HG02938 (cell line): Measurements from ENCODE around the gene C14orf93.
A peak's percentile ranks its signal among the peaks of the same experiment; 100 is the strongest.

Experiments
- ATAC-seq: cut with Tn5 transposase; IDR thresholded peaks from one replicate; pipeline ENCODE4 v1.9.1; 2021; ENCODE audit warnings: mild to moderate bottlenecking, moderate library complexity; ENCODE audit not compliant: unreplicated experiment

C14orf93 gene

DNA sequence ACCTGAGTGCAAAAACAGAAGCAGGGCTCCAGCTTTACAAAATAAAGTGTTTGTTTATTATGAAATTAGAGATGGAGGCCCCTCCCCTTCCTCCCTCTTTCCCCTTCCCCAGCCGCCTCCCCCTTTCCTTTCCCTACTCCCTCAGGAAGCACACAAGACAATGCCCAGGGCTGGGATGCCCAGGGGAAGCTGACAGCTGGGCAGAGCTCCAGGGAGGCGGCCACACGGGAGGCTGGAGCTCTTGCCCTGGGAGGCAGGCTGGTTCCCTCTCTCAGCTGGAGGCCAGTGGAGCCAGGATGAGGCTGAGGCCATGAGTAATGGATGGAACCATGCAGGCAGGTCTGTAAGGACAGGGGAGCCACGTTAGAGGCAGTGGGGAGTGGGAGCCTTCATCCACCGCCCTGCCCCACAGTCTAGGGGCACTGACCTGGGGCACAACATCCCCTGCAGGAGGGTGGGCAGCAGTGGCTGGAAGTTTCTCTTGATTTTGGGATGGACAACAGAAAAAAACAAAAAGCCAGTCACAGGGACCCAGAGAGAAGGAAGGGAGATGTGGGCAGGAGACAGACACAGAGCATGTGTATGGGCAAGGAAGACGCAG, 37.2 kb upstream of the C14orf93 start:
- ATAC-seq, result no peak

DNA sequence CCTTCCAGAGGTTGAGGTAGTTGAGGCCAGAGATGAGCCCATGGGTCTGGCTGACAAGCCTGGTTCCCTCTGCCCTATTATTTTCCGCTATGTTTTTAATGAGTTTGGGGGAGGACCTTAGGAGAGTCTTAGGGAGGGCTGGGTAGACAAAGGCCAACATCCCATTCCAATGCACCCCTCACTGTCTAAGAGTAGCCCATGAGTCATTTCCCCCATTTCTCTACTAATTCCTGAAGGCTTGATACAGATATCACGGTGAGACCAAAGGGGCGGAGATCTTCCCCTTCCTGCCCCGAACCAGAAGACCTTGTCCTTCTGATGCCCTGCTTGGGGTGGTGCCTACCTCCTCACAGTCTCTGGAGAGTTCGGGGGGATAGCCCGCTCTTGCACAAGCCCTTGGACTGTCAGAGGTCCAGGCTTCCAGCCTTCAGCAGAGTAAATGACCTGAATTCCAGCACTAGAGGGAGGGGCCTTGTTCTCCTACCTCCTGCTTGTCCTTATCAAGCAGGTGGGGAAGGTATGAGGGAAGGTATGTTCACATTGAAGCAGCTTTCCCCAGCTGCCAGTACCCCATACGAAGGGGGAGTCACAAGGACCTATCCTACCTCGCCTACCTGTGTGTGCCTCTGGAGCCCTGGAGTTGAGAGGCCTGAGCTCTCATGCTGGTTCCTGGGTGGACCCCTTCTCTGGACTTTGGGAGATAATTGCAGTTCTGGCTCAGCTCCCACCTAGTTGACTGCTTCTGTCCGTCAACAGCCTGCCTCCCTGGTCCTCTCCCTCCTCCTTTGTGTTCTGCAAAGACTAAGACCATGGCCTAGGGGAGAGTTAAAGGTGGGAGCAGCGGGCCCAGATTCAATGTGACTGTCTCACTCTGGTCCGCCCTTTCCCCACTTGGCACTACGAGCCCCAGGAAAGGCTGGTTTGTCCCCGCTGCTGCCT, 35.7 kb upstream of the C14orf93 start:
- no peak for ATAC-seq

DNA sequence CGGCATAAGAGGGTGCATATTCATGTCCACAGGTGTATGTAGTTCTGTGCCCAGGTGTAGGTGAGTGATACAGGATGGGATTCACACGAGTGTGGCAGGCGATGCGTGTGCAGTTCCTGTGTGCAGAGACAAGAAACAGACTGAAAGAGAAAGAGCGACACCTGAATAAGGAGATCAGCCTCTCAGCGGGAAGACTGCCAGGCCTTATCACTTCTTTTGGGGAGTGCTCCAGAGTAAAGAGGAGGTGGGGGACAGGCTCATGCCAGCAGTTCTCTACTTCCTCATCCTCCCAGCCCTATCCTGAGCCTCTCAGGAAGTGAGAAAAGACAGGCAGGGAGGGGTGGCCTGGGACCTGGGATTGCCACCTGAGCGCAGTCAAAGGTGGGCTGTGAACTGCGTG, 34.9 kb upstream of the C14orf93 start:
- ATAC-seq, result no peak

DNA sequence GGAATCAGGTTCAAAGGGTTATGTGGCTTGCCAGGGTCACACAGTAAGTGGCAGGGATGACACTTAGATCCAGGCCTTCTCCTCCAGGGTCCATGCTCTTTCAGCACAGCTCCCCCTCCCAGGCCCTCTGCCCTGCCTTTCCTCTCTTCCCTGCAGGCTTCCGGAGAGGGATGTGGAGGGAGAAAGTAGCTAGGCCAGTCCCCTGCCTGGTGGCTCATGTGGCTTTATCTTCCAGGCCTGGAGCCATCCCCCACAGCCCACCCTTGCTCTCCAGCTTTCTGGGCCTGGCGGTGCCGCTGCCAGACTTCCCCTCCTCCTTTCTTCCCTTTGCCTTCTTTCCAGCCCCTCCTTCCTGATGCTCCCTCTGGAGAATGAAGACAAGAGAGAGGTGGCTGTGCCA, 33.8 kb upstream of the C14orf93 start:
- ATAC-seq, result no peak

DNA sequence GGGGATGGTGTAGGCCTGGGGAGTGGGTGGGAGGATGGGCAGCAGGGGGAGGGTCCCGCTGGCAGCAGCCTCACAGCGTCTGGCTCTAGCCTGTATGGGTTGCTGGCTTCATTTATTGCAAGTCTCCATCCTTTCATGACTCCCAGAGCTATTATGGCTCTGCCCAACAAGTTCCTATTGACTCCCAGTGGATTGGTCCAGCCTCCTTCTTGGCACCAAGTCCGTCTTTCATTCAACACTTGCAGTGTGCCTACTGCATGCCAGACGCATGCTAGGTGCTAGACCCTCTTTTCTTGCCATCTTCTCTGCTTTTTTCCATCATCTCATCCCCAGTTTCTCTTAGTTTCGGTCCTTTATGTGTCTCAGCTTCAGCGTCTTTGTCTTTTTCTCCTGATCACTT, 33.2 kb upstream of the C14orf93 start:
- ATAC-seq, result no peak

DNA sequence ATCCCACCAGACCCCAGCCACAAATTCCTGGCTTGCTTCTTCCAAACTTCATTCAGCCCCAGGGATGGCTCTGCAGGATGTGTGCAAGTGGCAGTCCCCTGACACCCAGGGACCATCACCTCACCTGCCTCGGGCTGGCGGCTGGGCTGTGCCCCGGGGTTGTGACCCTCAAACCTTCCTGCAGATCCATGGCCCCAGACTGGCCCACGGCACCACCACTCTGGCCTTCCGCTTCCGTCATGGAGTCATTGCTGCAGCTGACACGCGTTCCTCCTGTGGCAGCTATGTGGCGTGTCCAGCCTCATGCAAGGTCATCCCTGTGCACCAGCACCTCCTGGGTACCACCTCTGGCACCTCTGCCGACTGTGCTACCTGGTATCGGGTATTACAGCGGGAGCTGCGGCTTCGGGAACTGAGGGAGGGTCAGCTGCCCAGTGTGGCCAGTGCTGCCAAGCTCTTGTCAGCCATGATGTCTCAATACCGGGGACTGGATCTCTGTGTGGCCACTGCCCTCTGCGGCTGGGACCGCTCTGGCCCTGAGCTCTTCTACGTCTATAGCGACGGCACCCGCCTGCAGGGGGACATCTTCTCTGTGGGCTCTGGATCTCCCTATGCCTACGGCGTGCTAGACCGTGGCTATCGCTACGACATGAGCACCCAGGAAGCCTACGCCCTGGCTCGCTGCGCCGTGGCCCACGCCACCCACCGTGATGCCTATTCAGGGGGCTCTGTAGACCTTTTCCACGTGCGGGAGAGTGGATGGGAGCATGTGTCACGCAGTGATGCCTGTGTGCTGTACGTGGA, 32.4 kb upstream of the C14orf93 start, which contains the start of gene PSMB11:
TSS of gene PSMB11 (plus strand) at position 51 of the 804 bp plus-strand sequence. CDS start at position 65, 14 bp downstream.
- no peak for ATAC-seq

DNA sequence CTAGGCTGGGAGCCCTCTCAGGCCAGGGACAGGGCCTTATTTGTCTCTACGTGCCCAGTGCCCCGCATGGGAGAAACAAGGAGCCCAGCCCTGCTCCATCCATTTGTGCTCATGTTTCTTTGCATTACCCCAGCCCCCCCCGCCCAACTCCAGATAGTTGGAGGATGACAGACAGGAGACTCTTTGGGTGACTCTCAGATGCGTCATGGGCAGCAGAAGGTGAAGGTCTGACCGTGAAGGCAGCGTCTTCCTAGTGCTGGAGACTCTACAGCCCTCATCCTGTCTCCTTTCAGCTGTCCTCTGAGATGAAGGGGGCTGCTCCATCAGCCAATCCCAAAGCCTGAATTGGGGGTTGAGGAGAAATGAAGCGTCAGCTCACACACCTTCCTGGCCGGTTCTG, 31.8 kb upstream of the C14orf93 start:
- no peak for ATAC-seq

DNA sequence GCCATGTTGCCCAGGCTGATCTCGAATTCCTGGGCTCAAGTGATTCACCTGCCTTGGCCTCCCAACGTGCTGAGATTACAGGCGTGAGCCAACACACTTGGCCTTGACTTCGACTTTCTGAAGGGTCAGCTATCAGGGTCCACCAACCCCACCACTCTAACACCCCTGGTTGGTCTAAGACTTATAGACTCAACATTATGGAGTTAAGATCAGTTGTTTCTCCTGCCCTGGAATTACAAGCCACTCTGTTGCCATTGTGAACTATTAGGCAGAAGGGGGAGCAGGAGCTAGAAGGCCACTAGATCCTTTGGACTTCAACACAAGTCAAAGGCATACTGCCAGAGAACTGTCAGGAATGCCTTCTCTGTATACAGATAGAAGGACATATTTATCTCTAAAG, 30.2 kb upstream of the C14orf93 start:
- ATAC-seq, result no peak

DNA sequence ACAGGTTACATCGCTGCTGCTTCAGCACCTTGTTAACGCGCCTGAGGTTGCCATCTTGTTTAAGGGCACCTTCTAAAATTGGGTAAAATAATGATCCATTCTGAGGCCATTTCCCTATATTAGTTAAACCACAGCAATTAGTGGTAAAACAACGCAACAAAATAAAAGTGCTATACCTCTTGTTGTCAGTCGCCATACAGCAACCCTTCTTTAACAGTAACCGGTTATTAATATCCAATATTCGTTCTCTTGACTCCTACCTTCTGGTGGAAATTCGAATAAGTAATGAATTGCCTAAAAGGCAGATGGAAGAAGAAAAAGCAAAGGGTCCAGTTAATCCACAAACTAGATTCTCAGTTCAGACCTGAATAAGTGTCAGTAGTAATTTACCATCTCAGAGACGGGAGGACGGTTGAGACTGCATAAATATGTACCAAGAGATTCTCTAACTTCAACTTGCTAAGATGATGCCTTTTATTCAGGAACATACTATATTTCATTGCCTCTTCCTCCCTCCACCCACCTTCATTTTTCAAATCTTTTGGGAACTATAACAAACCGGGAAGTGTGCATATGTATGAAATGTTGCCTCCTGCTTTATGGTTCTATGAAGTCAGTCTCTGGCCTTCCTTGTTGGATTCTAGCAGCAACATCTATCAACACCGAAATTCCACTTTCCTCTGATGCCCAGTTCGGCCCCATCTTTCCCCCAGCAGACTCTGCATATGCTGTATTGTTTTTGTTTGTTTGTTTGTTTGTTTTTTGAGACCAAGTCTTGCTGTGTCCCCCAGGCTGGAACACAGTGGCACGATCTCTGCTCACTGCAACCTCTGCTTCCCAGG, 25.6 kb upstream of the C14orf93 start:
- no peak for ATAC-seq

DNA sequence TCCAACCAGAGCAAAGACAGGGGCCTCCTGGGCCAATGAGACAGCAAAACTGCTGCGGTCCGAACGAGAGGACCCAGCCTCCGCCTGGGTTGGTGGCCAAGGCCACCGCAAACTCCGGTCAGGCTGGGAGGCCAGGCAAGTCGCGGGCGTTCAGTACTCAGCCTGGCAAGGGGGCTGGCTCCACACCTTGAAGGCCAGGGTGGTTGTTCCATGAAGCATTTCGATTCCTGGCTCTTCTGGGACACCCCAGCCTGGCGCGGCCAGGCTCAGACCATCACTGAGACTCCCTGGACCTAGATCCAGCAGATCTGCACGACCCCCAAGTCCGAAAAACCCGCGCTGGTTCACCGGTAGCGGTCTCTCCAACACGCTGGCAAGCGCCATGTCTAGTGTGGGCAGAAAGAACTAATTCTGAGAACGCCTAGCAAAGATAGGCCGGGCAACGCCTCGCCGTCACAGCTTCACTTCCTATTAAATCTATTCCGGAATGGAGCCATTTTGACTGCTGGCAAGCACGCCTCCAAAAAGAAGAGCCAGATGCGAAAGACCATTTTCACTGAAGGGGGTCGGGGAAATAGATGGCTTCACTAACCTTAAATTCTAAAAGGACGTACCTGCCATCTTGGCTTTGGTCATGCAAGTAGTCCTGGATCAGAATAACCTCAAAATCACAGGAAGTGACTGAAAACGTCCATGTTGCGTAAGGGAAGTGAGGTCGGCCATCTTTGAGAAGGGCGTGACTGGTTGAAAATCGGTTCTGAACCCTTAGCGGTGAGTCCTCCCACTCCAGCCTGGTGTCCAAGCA, 24.8 kb upstream of the C14orf93 start, which contains the start of gene PSMB5:
TSS of gene PSMB5 (minus strand) at position 403 of the 805 bp plus-strand sequence. CDS start at position 384, 19 bp downstream.
- ATAC-seq, result peak; percentile 95

DNA sequence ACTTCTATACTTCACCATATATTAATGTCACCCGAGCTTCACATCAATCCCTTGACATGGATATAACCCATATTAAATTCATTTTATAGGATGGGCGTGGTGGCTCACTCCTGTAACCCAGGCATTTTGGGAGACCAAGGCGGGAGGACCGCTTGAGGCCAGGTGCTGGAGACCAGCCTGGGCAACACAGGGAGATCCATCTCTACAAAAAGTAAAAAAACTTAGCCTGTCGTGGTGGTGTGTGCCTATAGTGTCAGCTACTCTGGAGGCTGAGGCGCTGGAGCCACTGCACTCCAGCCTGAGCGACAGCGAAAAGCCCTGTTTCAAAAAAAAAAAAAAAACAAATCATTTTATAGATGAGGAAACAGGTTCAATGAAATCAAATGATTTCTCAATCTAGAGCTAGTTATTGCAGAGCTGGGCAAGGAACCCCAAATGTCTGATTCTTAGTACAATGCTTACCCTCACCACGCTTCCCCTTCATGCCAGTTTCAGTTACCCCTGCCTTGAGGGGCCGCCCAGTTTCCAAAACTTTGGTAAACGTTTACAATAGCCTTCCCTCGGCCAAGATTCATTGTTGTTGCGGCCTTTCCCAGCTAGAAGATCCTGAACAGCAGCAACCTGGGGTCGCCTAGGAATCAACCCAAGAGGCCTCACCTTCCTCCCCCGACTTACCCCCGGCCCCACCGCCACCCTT, 24.0 kb upstream of the C14orf93 start:
- no peak for ATAC-seq

DNA sequence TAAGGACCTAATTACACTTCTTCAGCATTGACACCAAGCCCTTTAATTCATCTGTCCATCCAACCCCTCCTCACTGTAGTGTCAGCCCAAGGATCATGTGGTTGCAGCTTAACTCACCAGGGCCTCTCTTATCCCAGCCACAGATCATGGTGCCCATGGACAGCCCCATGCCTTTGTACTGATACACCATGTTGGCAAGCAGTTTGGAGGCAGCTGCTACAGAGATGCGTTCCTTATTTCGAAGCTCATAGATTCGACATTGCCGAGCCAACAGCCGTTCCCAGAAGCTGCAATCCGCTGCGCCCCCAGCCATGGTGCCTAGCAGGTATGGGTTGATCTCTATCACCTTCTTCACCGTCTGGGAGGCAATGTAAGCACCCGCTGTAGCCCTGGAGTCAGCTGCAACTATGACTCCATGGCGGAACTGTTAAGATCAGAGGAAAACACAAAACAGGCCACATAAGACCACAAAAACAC, 23.3 kb upstream of the C14orf93 start:
- no peak for ATAC-seq

DNA sequence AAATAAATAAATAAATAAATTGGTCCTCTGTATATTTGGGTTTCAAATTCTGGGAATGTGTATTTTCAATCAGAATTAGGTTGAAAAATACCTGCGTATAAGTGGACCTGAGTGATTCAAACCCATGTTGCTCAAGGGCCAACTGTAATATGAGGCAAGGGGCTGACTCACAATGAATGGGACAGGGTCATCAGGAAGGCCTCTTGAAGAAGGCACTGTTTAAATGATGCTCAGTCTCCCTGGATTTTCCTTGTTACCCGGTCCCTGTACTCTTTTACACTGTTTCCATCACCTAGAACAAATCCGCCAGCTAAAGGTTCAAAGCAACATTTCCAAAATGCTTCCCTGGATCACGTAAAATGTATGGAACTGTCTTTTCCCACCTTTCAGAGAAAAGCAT, 21.0 kb upstream of the C14orf93 start:
- no peak for ATAC-seq

DNA sequence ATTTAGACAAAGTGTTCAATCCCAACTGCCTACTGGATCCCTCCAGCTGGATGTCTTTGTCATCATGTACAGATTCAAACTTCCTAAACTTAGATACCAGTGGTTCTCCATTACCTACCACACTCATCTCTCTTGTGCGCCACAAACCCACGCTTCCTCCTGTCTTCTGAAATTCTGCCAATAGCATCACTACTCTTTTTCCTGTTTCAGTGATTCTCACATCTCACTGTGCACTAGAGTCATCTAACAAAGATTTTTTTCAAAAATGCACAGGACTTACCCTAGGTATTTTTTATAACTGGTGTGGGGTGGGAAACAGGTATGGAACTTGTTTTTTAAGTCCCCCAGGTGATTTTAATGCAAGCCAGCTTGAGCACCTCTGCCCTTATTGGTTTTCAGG, 18.9 kb upstream of the C14orf93 start:
- no peak for ATAC-seq

DNA sequence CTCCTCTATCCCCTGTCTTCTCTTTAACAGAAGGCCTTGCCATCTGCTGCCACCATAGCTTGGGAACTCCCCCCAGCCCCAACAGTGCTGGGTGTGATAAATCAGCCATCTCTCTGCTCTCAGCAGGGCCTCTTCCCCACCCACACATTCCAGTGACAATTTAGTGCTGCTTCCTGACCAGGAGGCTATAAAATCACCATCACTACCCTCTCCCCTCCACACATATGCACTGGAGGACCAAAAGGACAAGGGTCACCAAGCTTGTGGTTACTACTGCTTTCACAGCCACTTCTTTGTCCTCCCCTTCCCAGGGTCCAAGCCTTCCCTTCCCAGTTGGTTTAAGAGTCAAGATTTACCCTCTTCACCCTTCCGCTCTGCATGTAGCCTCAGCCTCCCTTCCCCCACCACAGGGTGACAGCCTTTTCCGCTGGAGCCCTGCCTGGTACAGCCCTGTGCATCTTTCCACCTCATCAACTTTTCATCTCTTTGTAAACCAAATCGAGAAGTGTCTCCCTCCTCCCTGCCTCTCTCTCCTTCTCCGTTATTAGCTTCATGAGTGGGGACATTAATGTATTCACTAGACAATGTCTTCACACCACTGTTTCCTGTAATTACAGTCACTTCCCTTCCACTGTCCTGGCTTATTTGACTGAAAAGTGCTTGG, 15.3 kb upstream of the C14orf93 start:
- ATAC-seq, result no peak

DNA sequence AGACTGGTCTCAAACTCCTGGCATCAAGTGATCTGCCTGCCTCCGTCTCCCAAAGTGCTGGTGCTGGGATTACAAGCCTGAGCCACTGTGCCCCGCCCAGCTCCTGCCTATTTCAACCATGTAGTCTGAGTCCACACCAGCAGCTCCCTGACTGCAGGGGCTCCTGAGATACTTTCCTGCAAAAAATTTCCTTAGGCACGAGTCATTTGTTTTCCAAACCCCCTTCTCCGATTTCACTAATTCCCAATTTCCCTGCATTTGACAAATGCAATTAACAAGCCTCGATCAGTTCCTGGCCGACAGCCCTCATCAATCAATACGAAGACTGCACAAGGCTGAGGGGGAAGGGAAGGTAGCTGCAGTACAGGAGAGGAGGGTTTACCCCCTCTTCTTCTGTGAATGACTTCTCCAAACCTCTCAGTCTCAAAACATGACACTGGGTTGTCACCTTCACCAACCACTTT, 14.7 kb upstream of the C14orf93 start:
- no peak for ATAC-seq

DNA sequence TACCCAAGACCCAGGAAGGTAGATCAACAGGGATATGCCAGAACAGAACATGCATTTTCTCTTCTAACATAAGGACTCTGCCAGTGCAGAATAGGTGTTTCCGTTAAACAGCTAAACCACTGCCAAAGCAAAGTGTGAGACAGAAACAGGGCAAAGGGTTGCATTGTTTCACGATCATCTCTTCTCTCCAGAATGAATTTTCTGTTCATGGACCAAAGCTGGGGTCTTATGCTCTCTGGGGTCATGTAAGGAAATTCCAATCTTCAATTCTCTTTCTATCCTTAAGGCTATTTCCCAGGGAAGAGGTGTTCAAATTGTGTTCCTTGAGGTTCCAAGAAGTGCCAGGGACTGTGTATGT, 13.8 kb upstream of the C14orf93 start:
- ATAC-seq, result no peak
